ENCODE results near the gene HAPLN3. TPM values are rescaled to one million over a fixed set of nuclear protein-coding genes. Genes with fewer than 3 reads are reported as not detected.

Gene HAPLN3
- total RNA-seq, 4 donors from 2014 or later, result 3.9 to 18.8 (median 8.9) TPM

- TF ChIP-seq CTCF (IDR thresholded peaks at IDR 0.05; ENCODE audit: low read depth), result no peak
These were observed 35.2 kb upstream of the HAPLN3 start for GRCh38 chr15:88930579-88930978.

DNA sequence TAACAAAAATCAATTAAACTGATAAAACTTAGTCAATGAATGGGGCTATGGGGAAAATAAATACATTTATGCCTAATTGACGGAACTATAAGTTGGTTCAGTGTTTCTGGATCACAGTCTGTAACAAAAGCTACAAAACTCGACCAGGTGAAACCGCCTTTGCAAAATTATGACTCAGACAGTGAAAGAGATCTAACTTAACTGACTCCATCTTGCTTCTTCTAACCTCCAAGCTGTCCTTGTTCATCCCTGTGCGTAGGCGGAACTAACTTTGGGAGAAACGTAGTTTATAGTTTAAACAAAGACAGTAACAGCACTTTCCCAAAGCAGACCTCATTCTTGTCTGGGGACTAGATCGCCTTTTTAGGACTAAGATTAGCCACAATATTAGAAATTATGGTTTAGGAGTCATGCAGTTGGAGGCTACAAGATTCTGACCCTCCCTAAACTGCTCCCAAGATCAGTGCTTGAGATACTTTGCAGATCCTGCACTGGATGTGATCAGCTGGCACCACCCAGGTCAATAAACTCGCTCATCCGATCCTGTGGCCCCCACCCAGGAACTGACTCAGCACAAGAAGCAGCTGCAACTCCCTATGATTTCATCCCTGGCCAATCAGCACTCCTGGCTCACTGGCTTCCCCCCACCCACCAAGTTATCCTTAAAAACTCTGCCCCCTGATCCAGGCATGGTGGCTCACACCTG lies 25.0 kb upstream of the HAPLN3 start:
- TF ChIP-seq CTCF (IDR thresholded peaks at IDR 0.05; ENCODE audit: low read depth), result no peak

DNA sequence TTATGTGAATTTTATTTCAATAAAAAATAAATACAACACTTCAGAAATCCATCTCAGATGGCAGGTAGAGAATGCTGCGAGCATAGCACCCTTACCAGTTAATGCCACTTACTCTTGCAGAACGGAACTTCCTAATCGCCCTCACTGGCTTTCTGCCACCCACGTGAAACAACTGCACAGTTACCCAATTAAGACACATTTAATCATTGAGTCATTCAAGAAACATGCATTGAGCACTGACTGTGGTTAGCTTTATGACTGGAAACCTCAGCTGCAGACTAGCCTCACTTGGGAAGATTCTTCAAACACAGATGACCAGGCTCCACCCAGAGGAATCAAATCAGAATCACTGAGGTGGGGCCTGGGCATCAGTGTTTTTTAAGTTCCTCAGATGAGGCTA lies 23.4 kb upstream of the HAPLN3 start:
- TF ChIP-seq CTCF (IDR thresholded peaks at IDR 0.05; ENCODE audit: low read depth), result no peak

GRCh38 chr15:88917760-88918159 lies 22.4 kb upstream of the HAPLN3 start:
- no peak for TF ChIP-seq CTCF (IDR thresholded peaks at IDR 0.05; ENCODE audit: low read depth)

DNA sequence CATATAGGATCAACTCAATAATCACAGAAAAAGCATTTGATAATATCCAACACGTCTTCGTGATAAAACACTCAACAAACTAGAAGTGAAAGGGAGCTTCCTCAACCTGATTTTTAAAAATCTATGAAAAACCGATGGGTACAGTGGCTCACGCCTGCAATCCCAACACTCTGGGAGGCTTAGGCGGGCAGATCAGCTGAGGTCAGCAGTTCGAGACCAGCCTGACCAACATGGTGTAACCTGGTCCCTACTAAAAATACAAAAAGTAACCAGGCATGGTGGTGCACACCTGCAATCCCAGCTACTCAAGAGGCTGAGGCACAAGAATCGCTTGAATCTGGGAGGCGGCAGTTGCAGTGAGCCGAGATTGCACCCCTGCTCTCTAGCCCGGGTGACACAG lies 20.0 kb upstream of the HAPLN3 start:
- no peak for TF ChIP-seq CTCF (IDR thresholded peaks at IDR 0.05; ENCODE audit: low read depth)

GRCh38 chr15:88913850-88914169 lies 18.5 kb upstream of the HAPLN3 start:
- TF ChIP-seq CTCF (IDR thresholded peaks at IDR 0.05; ENCODE audit: low read depth), result no peak

GRCh38 chr15:88913017-88913849 lies 17.9 kb upstream of the HAPLN3 start, which contains the start of gene MFGE8:
MFGE8 (minus strand) TSS chr15:88913379; CDS start chr15:88913319, 60 bp downstream.
- no peak for TF ChIP-seq CTCF (IDR thresholded peaks at IDR 0.05; ENCODE audit: low read depth)

Data from subcutaneous adipose tissue (tissue), 4 donors.